Esophagus muscularis mucosa (tissue), 4 donors: ENCODE results near the gene G0S2. TPM values are rescaled to one million over a fixed set of nuclear protein-coding genes. Genes with fewer than 3 reads are reported as not detected.

Experiments used
- DNase-seq: peaks from one replicate; pipeline ENCODE4 v3.0.0-alpha.2; 2017; ENCODE audit errors: extremely low spot score
- H3K27ac ChIP-seq, 4 donors: fragments of 200-600 bp; sonication (generic); replicated peaks in 1 of 4; 1 replicate in 3 of 4; 2 replicates in 1 of 4; pipeline ENCODE4 v1.5.1; 2016 to 2019; ENCODE audit warnings: mild to moderate bottlenecking in 1 of 4
- H3K27me3 ChIP-seq, 4 donors: fragments of 200-600 bp; sonication (generic); one replicate each; pipeline versions ENCODE4 v1.5.1 to v1.6.0; 2016 to 2019
- H3K36me3 ChIP-seq, 4 donors: fragments of 200-600 bp; sonication (generic); one replicate each; pipeline ENCODE4 v1.5.1; 2016 to 2019
- H3K4me1 ChIP-seq, 4 donors: fragments of 200-600 bp; sonication (generic); one replicate each; pipeline ENCODE4 v1.5.1; 2016 to 2019
- H3K4me3 ChIP-seq, 4 donors: fragments of 200-600 bp; sonication (generic); 1 replicate in 2 of 4; 2 replicates in 2 of 4; pipeline ENCODE4 v1.5.1; 2016 to 2019; ENCODE audit warnings: mild to moderate bottlenecking in 4 of 4, moderate library complexity in 1 of 4
- H3K9me3 ChIP-seq, 4 donors: fragments of 200-600 bp; sonication (generic); 1 replicate in 3 of 4; 2 replicates in 1 of 4; pipeline ENCODE4 v1.5.1; 2016 to 2019
- CTCF ChIP-seq, 3 experiments: fragments of 200-600 bp in 2 of 3; fragments of 450-650 bp in 1 of 3; sonication (generic) in 2 of 3; IDR thresholded peaks; one replicate each; pipeline ENCODE4 v1.5.1; 2017 to 2019; ENCODE audit warnings: antibody characterized with exemption in 3 of 3, mild to moderate bottlenecking in 2 of 3, moderate library complexity in 1 of 3
- EP300 ChIP-seq: sonication (generic); formaldehyde crosslinking; IDR thresholded peaks from one replicate; pipeline ENCODE4 v1.6.1; 2017; ENCODE audit warnings: antibody characterized with exemption
- POLR2A ChIP-seq: fragments of 450-650 bp; IDR thresholded peaks from one replicate; pipeline ENCODE4 v1.6.1; 2017; ENCODE audit warnings: antibody characterized with exemption, moderate library complexity, mild to moderate bottlenecking, low read depth
- POLR2AphosphoS5 ChIP-seq, 2 donors: sonication (generic); formaldehyde crosslinking; IDR thresholded peaks; one replicate each; pipeline ENCODE4 v1.6.1; 2017; ENCODE audit warnings: antibody characterized with exemption in 2 of 2
- WGBS: methylation state at CpG from one replicate; pipeline ENCODE4 v1.1.5; 2018; 5-methylcytosine and 5-hydroxymethylcytosine counted together
- intact Hi-C: fragments of 100-400 bp; cut with DNase I; formaldehyde crosslinking; loops from one replicate; pipeline ENCODE4 v1.15.1; 2023
- total RNA-seq, 4 donors: library from RNA; depleted of rRNA; stranded (reverse); fragments of >200 nt; gene quantifications; one replicate each; pipeline versions ENCODE4 v1.1.0 to v1.2.1, GENCODE V29; 2016

Gene G0S2
- total RNA-seq, 4 donors from 2014 or later, result 4.9 to 28.5 (median 17.4) TPM

- peaks cover 0 to 3% (median 0%) of the 10 kb centered on the region in 4 donors for H3K27me3 ChIP-seq
- no peak overlapping the region for H3K27ac ChIP-seq
- 88% methylated on average over 1 of the region's 1 CpG for WGBS
- no peak for DNase-seq
- no peak for TF ChIP-seq POLR2A
- no peak for TF ChIP-seq POLR2AphosphoS5 (IDR thresholded peaks at IDR 0.05)
- TF ChIP-seq CTCF (IDR thresholded peaks at IDR 0.05), result no peak
- no peak for TF ChIP-seq EP300
- no peaks in the 10 kb centered on the region for H3K9me3 ChIP-seq
- no peak overlapping the region for H3K4me3 ChIP-seq
- intact Hi-C loops, result no loop called here
- peaks cover 0 to 3% (median 0%) of the 10 kb centered on the region in 4 donors for H3K4me1 ChIP-seq
- H3K36me3 ChIP-seq, result no peaks in the 10 kb centered on the region
Measured at GRCh38 chr1:209702832-209703231, 27.6 kb downstream of the G0S2 start.

- H3K9me3 ChIP-seq, result no peaks in the 10 kb centered on the region
- intact Hi-C loops, result no loop called here
- DNase-seq, result no peak
- no peak overlapping the region for H3K27ac ChIP-seq
- 77% methylated on average over 6 of the region's 6 CpGs for WGBS
- peaks cover 0 to 3% (median 0%) of the 10 kb centered on the region in 4 donors for H3K4me1 ChIP-seq
- no peak overlapping the region for H3K4me3 ChIP-seq
- TF ChIP-seq POLR2A (no peak), POLR2AphosphoS5 (IDR thresholded peaks at IDR 0.05) (no peak), CTCF (IDR thresholded peaks at IDR 0.05) (no peak), EP300 (no peak)
- H3K27me3 ChIP-seq, result no peaks in the 10 kb centered on the region
- H3K36me3 ChIP-seq, result no peaks in the 10 kb centered on the region
Measured at GRCh38 chr1:209703834-209704504, 28.8 kb downstream of the G0S2 start.

GRCh38 chr1:209704584-209704983 is 29.4 kb downstream of the G0S2 start, which contains the start of gene HSD11B1:
TSS of gene HSD11B1 (plus strand) at chr1:209704846. CDS start at chr1:209704943, 97 bp downstream.
- H3K27me3 ChIP-seq, result no peaks in the 10 kb centered on the region
- WGBS, result 82% methylated on average over 5 of the region's 6 CpGs
- H3K4me1 ChIP-seq, result peaks cover 0 to 3% (median 0%) of the 10 kb centered on the region in 4 donors
- peak within 1 kb of the TSS; percentile 15 to 61 (median 48) for H3K27ac ChIP-seq
- DNase-seq, result no peak
- H3K36me3 ChIP-seq, result no peaks in the 10 kb centered on the region
- H3K9me3 ChIP-seq, result no peaks in the 10 kb centered on the region
- H3K4me3 ChIP-seq, result peak within 1 kb of the TSS in 1 of 4 donors; percentile 34
- intact Hi-C loops, result no loop called here
- peak; percentile 47 to 67 for TF ChIP-seq POLR2AphosphoS5 (IDR thresholded peaks at IDR 0.05)
- no peak for TF ChIP-seq CTCF (IDR thresholded peaks at IDR 0.05)

GRCh38 chr1:209705033-209705598 is 29.9 kb downstream of the G0S2 start:
- peak overlapping the region; percentile 15 to 61 (median 48) for H3K27ac ChIP-seq
- DNase-seq, result no peak
- peaks cover 0 to 3% (median 0%) of the 10 kb centered on the region in 4 donors for H3K4me1 ChIP-seq
- H3K27me3 ChIP-seq, result no peaks in the 10 kb centered on the region
- 84% methylated on average over 2 of the region's 2 CpGs for WGBS
- TF ChIP-seq POLR2A, result no peak
- TF ChIP-seq EP300, result no peak
- TF ChIP-seq CTCF (IDR thresholded peaks at IDR 0.05), result no peak
- TF ChIP-seq POLR2AphosphoS5 (IDR thresholded peaks at IDR 0.05), result no peak
- peak overlapping the region in 1 of 4 donors; percentile 34 for H3K4me3 ChIP-seq
- H3K36me3 ChIP-seq, result no peaks in the 10 kb centered on the region
- no peaks in the 10 kb centered on the region for H3K9me3 ChIP-seq
- intact Hi-C loops, result no loop called here
